Retina (tissue), 1 donor: ENCODE data around the gene ZNF423.

ENCODE experiments used
- DNase-seq: peaks from one replicate; pipeline ENCODE4 v3.0.0-alpha.2; 2016

The ZNF423 gene

GRCh38 chr16:49637511-49637910 lies 218.4 kb downstream of the ZNF423 start:
- DNase-seq = no peak

DNA sequence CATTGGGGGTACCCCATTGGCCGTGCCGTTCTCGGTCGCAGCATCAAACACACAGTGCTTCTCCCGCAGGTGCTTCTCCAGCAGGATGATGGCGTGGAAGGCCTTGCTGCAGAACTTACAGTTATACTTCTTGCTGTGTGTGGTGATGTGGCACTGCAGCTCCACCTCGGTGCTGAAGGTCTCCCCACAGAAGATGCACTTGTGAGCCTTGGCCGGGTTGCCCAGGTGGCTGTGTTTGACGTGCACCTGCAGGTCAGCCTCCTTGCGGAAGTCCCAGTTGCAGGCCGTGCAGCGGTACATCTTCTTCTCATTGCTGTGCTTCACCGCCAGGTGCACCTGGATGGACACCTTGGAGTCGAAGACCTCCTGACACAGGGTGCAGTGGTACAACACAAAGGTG lies 219.3 kb downstream of the ZNF423 start:
- no peak for DNase-seq

- no peak for DNase-seq
These were observed 220.0 kb downstream of the ZNF423 start for GRCh38 chr16:49635591-49636581.

DNA sequence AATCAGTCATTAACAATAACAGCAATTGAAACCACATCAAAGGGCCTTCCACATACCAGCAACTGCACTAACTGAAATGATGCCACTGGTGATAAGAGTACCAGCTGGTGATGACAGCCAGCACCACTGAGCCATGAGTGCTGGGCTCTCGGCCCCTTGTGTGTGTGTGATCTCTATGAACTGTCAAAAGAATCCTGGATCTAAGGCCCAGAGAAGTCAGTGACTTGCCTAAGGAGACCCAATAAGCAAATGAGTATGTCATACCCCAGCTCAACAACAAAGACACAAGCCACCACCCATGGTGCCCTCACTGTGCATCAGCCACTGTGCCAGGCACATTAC lies 220.9 kb downstream of the ZNF423 start:
- no peak for DNase-seq

DNA sequence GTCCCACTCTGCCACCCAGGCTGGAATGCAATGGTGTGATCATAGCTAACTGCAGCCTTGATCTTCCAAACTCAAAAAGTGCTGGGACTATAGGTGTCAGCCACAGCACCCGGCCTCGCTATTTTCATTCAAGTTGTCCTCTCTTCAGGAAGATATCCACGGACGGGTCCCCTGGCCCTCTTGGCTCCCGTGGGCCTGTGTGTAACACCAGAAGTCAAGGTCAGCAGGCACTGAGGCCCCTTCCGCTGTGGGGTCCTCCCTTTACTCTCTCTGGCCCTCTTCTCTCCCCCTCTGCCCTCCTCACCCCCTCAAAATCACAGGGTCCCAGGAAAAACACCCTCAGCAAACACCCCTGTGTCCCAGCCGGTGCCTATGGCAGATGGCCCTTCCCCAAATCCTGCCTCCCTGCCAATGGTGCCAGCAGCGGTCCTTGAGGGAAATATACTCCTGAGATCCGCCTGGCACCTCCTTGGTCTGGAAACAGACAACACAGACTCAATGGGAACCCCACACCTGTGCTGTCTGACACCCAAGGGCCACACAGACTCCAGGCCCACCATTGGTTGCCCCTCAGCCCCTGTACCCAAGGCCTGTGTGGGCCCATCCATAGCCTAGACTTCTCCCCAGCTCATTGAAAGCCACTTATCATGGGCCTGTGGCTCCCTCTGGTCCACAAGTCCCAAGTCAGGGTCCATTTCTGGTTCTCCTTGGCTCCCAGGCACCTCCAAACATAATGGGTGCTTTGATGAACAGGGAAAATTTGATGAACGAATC lies 221.5 kb downstream of the ZNF423 start:
- no peak for DNase-seq

DNA sequence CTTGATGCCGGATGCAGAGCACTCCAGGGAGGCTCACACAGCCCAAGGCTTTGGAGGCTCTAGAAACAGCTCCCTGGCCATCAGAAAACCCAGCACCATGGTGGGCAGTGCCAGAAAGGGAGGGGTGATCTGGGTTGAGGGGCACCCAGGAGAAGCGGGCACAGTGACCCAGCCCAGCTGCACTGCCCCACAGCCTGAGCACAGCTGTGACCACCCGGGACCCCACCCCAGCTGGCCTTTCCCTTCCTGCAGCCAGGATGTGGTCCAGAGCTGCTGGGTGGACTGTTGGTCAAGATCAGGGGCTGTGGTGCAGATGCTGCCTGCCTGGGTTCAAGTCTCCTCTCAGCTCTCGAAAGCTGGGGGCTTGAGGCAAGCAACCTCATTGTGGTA lies 223.1 kb downstream of the ZNF423 start:
- no peak for DNase-seq

GRCh38 chr16:49632086-49632794 lies 223.7 kb downstream of the ZNF423 start:
- DNase-seq = no peak

- DNase-seq = peak; percentile 18
These were observed 224.5 kb downstream of the ZNF423 start for GRCh38 chr16:49631187-49632041.

DNA sequence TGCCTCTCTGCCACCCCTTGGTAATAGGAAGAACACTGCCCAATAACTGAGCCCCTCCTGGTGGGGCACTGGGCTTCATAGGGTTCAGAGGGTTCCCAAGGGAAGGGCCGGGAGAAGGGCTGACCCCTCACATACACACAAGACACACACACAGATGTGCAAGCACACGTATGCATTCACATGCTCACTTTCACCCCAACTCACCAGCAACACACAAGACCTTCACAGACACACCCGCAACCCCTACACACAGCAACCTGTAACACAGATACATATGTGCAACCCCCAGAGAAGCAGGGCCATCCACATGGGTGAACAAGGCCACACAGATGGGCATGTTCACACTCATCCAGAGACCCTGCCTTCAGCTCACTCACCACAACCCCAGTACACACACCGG lies 225.1 kb downstream of the ZNF423 start:
- DNase-seq = no peak

DNA sequence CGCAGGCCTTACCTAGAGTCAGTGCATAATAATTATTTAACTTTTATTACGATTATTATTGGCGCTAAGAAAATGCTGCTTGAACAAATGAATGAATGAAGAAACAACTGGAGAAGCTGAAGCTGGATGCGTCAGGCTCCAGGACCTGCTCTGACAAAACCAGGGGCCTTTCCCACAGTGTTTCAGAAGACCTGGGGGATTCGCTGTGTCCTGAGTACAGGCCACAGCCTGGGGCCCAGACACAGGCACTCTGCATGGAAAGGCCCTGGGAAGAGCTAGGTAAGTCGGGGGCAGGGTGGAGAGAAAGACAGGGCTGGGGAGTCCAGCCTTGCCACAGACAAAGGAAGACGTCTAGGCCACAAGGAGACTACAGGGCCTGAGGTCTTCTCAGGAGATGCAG lies 226.1 kb downstream of the ZNF423 start:
- no peak for DNase-seq

- no peak for DNase-seq
These were observed 227.8 kb downstream of the ZNF423 start for GRCh38 chr16:49628148-49628547.

DNA sequence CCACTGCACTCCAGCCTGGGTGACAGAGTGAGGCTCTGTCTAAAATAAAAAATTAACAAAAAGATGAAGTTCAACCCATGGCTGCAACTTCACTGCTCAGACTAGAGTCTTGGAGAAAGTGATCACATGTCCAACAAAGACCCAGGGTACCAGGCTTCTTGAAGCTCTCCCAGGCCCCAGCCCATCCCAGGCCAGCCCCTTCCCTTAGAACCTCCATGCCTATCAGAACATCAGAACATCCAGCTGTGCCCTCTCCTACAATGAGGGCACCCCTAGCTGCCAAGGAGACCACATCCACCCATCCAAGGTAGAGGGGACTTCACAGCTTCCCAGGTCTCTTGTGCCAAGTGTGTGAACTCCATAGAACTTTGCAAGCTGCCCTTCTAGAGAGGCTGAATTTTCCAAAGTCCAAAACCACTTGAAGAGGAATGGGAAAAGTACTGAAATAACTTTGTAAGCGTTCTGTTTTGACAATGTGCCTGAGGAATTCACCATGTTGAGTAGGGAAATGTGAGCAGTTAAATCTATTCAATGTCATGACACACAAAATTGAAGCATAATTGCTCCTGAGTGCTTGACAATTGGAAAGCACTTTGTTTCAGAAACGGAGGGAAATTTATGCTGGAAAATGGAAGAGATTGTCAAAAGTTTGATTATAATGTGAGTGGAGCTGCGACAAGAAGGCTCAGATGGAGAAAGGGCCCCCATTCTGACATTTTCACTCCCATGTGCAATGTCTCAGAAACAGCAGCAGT lies 230.4 kb downstream of the ZNF423 start:
- DNase-seq = no peak

DNA sequence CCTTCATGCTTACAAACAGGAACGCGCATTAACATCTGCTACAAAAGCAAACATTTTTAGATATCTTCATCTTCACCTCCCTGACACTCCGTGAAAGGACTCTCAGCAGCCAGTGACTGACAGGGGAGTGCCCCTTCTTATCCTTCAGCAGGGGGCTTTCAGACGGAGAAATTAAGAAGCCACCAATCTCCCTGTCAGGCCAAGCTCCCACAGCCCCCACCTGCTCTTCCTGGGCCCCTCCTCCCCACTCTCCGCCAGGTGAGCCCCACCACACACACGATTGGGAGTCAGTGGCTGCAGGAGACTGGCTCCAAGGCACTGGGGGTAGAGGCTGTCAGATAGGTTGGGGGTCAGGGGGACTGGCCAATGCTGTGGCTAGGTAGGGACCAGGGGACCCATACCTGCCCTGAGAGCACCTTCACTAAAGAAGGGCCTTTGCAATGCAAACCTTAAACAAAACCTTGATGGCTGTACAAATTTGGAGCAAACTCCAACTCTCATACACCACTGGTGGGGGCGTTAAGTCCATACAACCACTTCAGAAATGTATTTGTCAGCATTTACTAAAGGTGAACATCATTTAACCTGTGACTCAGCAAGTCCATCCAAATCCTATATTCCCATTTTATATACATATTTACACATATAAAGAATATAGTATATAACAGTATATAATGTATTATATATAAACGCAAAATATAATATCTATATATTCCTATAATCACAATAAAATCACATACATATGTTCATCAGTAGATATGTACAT lies 232.2 kb downstream of the ZNF423 start:
- DNase-seq = no peak

DNA sequence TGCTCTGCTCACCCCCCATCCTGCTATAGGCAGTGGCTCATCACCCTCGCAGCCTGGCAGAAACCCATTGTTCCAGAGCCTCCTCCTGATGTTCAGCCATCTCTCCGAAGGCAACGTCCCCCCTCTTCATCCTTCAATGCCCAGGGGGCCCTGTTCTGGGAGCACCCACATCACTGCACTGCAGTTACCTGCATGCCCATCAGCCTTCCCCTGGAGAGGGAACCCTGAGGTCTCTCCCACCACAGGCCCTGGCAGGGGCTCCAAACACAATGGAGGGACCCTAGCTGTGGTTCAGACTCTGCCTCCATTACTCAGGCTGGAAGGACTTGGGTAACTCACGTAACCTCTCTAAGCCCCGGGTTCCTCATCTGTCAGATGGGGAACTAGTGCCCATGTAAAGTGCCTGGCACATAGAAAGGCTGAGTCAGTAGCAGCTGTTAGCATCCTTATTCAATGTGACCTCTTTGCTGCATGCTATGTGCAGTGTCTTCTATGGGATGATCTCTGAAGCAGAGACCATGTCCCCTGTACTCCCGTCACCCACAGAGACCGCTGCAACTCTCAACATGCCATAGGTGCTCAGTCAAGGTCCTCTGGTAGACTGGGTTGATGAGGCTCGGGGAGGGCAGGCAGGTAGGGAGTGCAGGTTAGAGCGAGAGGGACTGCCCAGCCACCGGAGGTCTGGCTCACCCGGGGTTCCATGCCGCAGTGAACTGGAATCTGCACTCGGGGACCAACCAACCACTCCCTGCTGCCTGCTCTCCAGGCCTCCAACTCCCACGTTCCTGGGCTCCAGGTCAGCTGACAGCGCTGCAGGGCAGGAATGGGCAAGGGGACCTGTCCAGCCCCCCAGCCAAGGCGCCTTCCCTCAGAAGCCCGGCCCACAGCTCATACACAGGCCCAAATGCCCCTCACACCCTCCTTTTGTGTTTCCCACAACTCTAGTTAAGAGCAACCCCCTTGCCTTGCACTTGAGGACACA lies 233.2 kb downstream of the ZNF423 start:
- DNase-seq = no peak

DNA sequence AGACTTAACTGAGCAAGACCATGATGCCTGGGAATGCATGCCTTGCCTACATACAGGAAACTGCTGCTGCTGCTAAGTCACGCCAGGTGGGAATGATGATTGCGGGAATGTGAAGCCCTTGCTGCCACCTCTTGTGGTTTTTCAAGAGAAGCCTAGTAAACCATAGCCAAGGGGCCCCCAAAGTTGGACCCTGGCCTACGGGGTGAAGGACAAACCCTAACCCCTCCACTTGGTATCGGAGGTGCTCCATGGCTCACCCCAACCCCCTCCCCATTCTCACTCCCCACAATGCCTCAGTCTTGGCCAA lies 233.9 kb downstream of the ZNF423 start:
- no peak for DNase-seq

DNA sequence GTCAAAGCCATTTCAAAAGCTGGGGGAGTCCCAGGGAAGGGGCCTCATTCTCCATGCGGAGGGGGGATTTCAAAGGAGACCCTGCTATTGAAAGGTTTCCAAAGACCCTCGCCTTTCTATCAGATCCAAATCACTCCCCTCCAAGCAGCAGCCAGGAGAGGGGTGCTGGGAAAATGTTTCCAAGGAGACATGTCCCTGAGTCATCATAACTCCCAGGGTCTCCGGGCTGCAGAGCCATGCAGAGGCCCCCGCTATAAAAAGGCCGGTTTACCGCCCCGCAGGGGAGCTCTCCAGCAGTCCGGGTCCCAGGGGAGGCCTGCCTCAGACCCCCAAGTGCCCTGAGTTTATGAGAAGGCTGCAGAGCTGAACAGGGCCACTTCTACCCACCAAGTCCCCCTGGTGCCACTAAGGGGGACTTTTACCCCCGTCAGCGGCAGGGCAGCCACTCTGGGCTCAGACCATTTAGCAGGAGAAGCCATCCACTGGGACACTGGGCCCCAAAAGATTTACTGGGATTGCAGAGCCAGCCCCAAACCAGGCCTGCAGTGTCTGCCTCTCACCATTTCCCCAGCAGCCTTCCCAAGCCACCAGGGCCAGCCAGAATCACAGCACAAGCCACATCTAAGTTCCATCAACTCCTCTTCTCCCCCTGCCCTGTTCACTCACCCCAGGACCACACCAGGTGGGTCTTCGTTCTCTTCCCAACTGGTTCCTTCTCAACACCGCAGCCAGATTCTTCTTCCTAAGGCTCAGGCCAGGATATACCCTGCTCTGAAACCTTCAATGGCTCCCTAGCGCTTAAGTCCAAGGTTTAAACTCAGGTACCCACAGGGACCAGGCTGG lies 234.4 kb downstream of the ZNF423 start:
- DNase-seq = no peak

- peak; percentile 55 for DNase-seq
These were observed 235.1 kb downstream of the ZNF423 start for GRCh38 chr16:49620869-49621240.

DNA sequence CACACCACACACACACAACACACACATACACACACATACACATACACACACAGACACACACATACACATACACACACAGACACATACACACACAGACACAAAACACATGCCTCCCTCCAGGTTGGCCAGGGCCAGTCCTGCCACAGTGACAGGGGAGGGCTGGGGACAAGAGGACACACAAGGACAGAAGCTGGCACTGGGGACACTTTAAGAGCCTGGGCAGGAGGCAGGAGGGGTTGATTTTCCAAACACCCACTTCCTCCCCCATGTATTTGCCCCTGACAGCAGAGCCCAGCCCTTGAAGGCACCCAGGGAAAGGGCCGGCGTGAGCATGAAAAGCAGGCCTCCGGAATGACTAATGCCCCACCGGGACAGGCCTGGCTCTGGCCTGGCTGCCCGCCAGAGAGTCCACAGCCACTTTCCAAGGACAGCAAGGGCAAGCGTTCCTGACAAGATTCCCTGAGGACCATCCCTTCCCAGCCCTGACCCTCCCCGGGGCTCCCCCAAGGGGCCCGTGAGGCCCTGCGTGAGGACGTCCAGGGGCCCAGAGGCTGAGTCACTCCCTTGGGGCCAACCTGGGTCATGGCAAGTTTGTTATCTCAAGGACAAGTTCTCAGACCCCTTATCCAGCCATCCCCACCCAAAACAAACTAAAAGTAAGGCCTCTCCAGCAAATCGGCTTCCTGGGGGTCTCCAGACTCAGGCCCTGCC lies 235.6 kb downstream of the ZNF423 start:
- DNase-seq = no peak
